ENCODE results near the gene DYNLRB2. TPM values are rescaled to one million over a fixed set of nuclear protein-coding genes. Genes with fewer than 3 reads are reported as not detected.

Gene DYNLRB2
- total and polyA plus RNA-seq, 2 of the 13 experiments (the other 11 are each of a cell fraction or from before 2014, with no cell fraction given): not detected

DNA sequence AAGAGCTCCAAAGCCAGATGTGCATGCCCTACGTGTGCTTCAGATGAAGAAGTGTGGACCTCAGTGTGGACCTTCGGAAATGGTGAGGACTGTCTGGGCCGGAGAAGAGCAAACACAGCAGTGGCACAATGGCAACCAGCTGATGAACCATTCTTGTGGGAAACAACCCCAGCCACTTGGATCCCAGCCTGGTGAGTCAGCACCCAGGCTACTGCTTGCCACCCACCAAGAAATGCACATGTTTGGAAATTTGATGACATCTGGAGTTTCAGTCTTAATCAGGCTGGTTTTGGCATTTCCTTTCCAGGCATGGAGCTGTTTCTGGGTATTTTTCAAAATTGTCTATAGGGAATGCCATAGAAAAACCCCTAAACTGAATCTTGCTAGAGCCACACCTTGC, 42.7 kb downstream of the DYNLRB2 start:
- 12% methylated on average over 3 of the region's 3 CpGs for WGBS (ENCODE audit: low lambda C conversion rate)
- CTCF ChIA-PET (ENCODE audit: low intra/inter-chr PET ratio, low total read pairs): no interaction called here

More for the DNA sequence above, 42.7 kb downstream of the DYNLRB2 start:
- TF ChIP-seq ATF1 (CRISPR knock-in tag; IDR thresholded peaks at IDR 0.05): no peak
- no peak for TF ChIP-seq PLRG1 (conservative IDR thresholded peaks at IDR 0.05)
- no peak for TF ChIP-seq ZNF121 (CRISPR knock-in tag; IDR thresholded peaks at IDR 0.05)
- no peak for TF ChIP-seq MEIS2 (CRISPR knock-in tag; IDR thresholded peaks at IDR 0.05)
- no peak for TF ChIP-seq RFX5 (IDR thresholded peaks at IDR 0.05; ENCODE audit: low read depth, low read length)
- TF ChIP-seq TCF7 (IDR thresholded peaks at IDR 0.05; ENCODE audit: low read depth): no peak
- no peak for TF ChIP-seq PRPF4 (IDR thresholded peaks at IDR 0.05; ENCODE audit: low read depth, low read length, poor library complexity, severe bottlenecking)
- TF ChIP-seq, protein P1, sequence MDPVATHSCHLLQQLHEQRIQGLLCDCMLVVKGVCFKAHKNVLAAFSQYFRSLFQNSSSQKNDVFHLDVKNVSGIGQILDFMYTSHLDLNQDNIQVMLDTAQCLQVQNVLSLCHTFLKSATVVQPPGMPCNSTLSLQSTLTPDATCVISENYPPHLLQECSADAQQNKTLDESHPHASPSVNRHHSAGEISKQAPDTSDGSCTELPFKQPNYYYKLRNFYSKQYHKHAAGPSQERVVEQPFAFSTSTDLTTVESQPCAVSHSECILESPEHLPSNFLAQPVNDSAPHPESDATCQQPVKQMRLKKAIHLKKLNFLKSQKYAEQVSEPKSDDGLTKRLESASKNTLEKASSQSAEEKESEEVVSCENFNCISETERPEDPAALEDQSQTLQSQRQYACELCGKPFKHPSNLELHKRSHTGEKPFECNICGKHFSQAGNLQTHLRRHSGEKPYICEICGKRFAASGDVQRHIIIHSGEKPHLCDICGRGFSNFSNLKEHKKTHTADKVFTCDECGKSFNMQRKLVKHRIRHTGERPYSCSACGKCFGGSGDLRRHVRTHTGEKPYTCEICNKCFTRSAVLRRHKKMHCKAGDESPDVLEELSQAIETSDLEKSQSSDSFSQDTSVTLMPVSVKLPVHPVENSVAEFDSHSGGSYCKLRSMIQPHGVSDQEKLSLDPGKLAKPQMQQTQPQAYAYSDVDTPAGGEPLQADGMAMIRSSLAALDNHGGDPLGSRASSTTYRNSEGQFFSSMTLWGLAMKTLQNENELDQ (CRISPR knock-in tag; IDR thresholded peaks at IDR 0.05; ENCODE audit: borderline replicate concordance): no peak
- TF ChIP-seq, protein P2, sequence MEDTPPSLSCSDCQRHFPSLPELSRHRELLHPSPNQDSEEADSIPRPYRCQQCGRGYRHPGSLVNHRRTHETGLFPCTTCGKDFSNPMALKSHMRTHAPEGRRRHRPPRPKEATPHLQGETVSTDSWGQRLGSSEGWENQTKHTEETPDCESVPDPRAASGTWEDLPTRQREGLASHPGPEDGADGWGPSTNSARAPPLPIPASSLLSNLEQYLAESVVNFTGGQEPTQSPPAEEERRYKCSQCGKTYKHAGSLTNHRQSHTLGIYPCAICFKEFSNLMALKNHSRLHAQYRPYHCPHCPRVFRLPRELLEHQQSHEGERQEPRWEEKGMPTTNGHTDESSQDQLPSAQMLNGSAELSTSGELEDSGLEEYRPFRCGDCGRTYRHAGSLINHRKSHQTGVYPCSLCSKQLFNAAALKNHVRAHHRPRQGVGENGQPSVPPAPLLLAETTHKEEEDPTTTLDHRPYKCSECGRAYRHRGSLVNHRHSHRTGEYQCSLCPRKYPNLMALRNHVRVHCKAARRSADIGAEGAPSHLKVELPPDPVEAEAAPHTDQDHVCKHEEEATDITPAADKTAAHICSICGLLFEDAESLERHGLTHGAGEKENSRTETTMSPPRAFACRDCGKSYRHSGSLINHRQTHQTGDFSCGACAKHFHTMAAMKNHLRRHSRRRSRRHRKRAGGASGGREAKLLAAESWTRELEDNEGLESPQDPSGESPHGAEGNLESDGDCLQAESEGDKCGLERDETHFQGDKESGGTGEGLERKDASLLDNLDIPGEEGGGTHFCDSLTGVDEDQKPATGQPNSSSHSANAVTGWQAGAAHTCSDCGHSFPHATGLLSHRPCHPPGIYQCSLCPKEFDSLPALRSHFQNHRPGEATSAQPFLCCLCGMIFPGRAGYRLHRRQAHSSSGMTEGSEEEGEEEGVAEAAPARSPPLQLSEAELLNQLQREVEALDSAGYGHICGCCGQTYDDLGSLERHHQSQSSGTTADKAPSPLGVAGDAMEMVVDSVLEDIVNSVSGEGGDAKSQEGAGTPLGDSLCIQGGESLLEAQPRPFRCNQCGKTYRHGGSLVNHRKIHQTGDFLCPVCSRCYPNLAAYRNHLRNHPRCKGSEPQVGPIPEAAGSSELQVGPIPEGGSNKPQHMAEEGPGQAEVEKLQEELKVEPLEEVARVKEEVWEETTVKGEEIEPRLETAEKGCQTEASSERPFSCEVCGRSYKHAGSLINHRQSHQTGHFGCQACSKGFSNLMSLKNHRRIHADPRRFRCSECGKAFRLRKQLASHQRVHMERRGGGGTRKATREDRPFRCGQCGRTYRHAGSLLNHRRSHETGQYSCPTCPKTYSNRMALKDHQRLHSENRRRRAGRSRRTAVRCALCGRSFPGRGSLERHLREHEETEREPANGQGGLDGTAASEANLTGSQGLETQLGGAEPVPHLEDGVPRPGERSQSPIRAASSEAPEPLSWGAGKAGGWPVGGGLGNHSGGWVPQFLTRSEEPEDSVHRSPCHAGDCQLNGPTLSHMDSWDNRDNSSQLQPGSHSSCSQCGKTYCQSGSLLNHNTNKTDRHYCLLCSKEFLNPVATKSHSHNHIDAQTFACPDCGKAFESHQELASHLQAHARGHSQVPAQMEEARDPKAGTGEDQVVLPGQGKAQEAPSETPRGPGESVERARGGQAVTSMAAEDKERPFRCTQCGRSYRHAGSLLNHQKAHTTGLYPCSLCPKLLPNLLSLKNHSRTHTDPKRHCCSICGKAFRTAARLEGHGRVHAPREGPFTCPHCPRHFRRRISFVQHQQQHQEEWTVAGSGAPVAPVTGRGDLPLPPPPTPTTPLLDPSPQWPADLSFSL (CRISPR knock-in tag; IDR thresholded peaks at IDR 0.05): no peak
- no peak for TF ChIP-seq DMAP1 (CRISPR knock-in tag; IDR thresholded peaks at IDR 0.05)
- no peak for TF ChIP-seq ZNF839 (CRISPR knock-in tag; IDR thresholded peaks at IDR 0.05; ENCODE audit: borderline replicate concordance)
- TF ChIP-seq, protein P3, sequence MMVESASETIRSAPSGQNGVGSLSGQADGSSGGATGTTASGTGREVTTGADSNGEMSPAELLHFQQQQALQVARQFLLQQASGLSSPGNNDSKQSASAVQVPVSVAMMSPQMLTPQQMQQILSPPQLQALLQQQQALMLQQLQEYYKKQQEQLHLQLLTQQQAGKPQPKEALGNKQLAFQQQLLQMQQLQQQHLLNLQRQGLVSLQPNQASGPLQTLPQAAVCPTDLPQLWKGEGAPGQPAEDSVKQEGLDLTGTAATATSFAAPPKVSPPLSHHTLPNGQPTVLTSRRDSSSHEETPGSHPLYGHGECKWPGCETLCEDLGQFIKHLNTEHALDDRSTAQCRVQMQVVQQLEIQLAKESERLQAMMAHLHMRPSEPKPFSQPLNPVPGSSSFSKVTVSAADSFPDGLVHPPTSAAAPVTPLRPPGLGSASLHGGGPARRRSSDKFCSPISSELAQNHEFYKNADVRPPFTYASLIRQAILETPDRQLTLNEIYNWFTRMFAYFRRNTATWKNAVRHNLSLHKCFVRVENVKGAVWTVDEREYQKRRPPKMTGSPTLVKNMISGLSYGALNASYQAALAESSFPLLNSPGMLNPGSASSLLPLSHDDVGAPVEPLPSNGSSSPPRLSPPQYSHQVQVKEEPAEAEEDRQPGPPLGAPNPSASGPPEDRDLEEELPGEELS (CRISPR knock-in tag; IDR thresholded peaks at IDR 0.05): no peak
- in situ Hi-C loops (cut with HindIII; ENCODE audit: extremely low pct_ligation_motif_present, low pct_unique_long_range_greater_than_20kb): no loop called here
- H3K27me3 ChIP-seq (ENCODE audit: control insufficient read depth in 1 of 2, insufficient read depth in 2 of 2, low read length in 2 of 2): no peaks in the 10 kb centered on the region
- no peak for DNase-seq (ENCODE audit: low spot score)
- H2AFZ ChIP-seq (ENCODE audit: low read length): no peak overlapping the region
- no peak for FAIRE-seq
- H3K79me2 ChIP-seq (ENCODE audit: insufficient read depth, low read length): no peaks in the 10 kb centered on the region
- POLR2A ChIA-PET: no interaction called here
- no peak overlapping the region for H3K4me3 ChIP-seq (replicated peaks in 1 of 3; ENCODE audit: insufficient read depth in 1 of 3, low read depth in 2 of 3, low read length in 3 of 3)
- H4K20me1 ChIP-seq (ENCODE audit: insufficient read depth, low read length): no peaks in the 10 kb centered on the region
- ATAC-seq: no peak
- no peak overlapping the region for H3K9ac ChIP-seq (ENCODE audit: insufficient read depth, low read depth, low read length)
- no peak overlapping the region for H3K4me2 ChIP-seq (ENCODE audit: low read depth, low read length)
- no peaks in the 10 kb centered on the region for H3K4me1 ChIP-seq (ENCODE audit: insufficient read depth, low read length)
- H3K36me3 ChIP-seq (replicated peaks in 1 of 2; ENCODE audit: control insufficient read depth in 1 of 2, insufficient read depth in 2 of 2, low read length in 2 of 2): no peaks in the 10 kb centered on the region
- no peak overlapping the region for H3K27ac ChIP-seq (ENCODE audit: extremely low read length, insufficient read depth, low read length)
- no peaks in the 10 kb centered on the region for H3K9me3 ChIP-seq (ENCODE audit: low read length)
- no TSS peak for BruUV-seq (replicated peaks)
- intact Hi-C loops (cut with micrococcal nuclease; ENCODE audit: unreplicated experiment): no loop called here

Measured in HepG2 (cell line).